A673 (cell line): ENCODE measurements around the gene EDEM1. TPM values are rescaled to one million over a fixed set of nuclear protein-coding genes. Genes with fewer than 3 reads are reported as not detected.

Source experiments
- BruUV-seq: library from RNA; stranded (reverse); fragments of 400-500 nt; replicated peaks from 2 replicates; lab custom pipeline; 2021; lab: Mats Ljungman, UMichigan
- CTCF ChIA-PET: fragments of 300-600 bp; sonication (Branson Sonifier 250); formaldehyde crosslinking; loops from one replicate; lab custom pipeline; 2022; ENCODE audit warnings: antibody characterized with exemption; lab: Charles Lee
- POLR2A ChIA-PET: fragments of 300-600 bp; sonication (Branson Sonifier 250); formaldehyde crosslinking; loops from one replicate; lab custom pipeline; 2022; ENCODE audit warnings: antibody characterized with exemption; ENCODE audit not compliant: low non-redundant PET; lab: Charles Lee
- DNase-seq: peaks from one replicate; pipeline ENCODE4 v3.0.0-alpha.2; 2015; ENCODE audit warnings: low spot score
- H3K27ac ChIP-seq: fragments of 200-600 bp; sonication (generic); 2 replicates; pipeline ENCODE4 v1.5.1; 2016; ENCODE audit warnings: mixed run types, low read depth, mild to moderate bottlenecking, mixed read lengths, antibody characterized with exemption, low read length; ENCODE audit not compliant: poor library complexity, severe bottlenecking
- H3K27me3 ChIP-seq: fragments of 200-600 bp; sonication (generic); replicated peaks from 2 replicates; pipeline ENCODE4 v1.6.1; 2017; ENCODE audit warnings: mixed run types, low read depth, mild to moderate bottlenecking, mixed read lengths, antibody characterized with exemption, low read length; ENCODE audit not compliant: insufficient read depth, poor library complexity
- H3K36me3 ChIP-seq: fragments of 200-600 bp; sonication (generic); 2 replicates; pipeline ENCODE4 v1.6.1; 2016; ENCODE audit warnings: mixed run types, mild to moderate bottlenecking, mixed read lengths, antibody characterized with exemption, low read length; ENCODE audit not compliant: insufficient read depth, poor library complexity, severe bottlenecking
- H3K4me1 ChIP-seq: fragments of 200-600 bp; sonication (generic); 2 replicates; pipeline ENCODE4 v1.6.1; 2017; ENCODE audit warnings: mixed run types, mild to moderate bottlenecking, mixed read lengths, antibody characterized with exemption, low read length; ENCODE audit not compliant: insufficient read depth, poor library complexity, severe bottlenecking
- H3K4me3 ChIP-seq: fragments of 200-600 bp; sonication (generic); 2 replicates; pipeline ENCODE4 v1.5.1; 2016; ENCODE audit warnings: low read depth, mixed run types, mild to moderate bottlenecking, mixed read lengths, low read length; ENCODE audit not compliant: poor library complexity, severe bottlenecking
- H3K9me3 ChIP-seq: fragments of 200-600 bp; sonication (generic); 2 replicates; pipeline ENCODE4 v1.6.1; 2016; ENCODE audit warnings: mixed run types, low read depth, mild to moderate bottlenecking, mixed read lengths, antibody characterized with exemption, low read length; ENCODE audit not compliant: poor library complexity, severe bottlenecking
- CTCF ChIP-seq: fragments of 300-800, 200-600 bp; sonication (generic); conservative IDR thresholded peaks from 2 replicates; pipeline ENCODE4 v1.5.1; 2017; ENCODE audit warnings: low read depth, mild to moderate bottlenecking, antibody characterized with exemption, low read length, moderate library complexity, mixed read lengths
- EZH2 ChIP-seq: fragments of 200-600 bp; sonication (generic); IDR thresholded peaks from 2 replicates; pipeline ENCODE4 v1.6.1; 2017; ENCODE audit warnings: borderline replicate concordance, low read depth, mild to moderate bottlenecking, mixed read lengths, antibody characterized with exemption, low read length; ENCODE audit not compliant: poor library complexity, severe bottlenecking
- intact Hi-C: fragments of 100-400 bp; cut with micrococcal nuclease; formaldehyde crosslinking; loops from one replicate; pipeline ENCODE4 v1.10.0; 2022; ENCODE audit not compliant: unreplicated experiment
- total RNA-seq: library from RNA; stranded (reverse); gene quantifications from 2 replicates; pipeline ENCODE4 v1.2.3, GENCODE V29; 2021

Gene EDEM1
- total RNA-seq, 1 experiment from 2014 or later = 32.1 TPM

DNA sequence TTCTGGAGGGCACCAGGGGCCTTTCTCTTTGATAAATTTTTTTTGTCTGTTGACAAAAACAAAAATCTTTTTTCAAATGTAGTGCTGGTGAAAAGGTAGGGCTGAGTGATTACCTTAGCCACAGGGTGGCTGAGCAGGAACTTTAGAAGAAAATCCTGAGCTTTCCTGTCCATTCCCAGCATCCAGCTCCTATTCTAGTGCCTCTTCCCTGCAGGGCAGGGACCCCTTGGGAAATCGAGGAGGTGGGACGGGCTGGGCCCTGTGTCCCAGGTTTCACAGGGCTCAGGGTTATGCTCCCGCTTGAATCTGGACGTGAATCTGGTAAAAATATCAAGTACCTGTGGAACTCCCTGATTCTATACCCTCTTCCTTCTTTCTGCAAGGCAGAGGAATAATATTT is 31.7 kb downstream of the EDEM1 start:
- no peak overlapping the region for H3K27ac ChIP-seq
- H3K9me3 ChIP-seq = no peaks in the 10 kb centered on the region
- H3K4me3 ChIP-seq = no peak overlapping the region
- no TSS peak for BruUV-seq
- ChIA-PET POLR2A (no interaction called here), CTCF (no interaction called here)
- DNase-seq = no peak
- H3K36me3 ChIP-seq = peaks cover 36% of the 10 kb centered on the region
- H3K27me3 ChIP-seq = no peaks in the 10 kb centered on the region
- no peaks in the 10 kb centered on the region for H3K4me1 ChIP-seq
- intact Hi-C loops = no loop called here
- TF ChIP-seq EZH2 (no peak), CTCF (no peak)

GRCh38 chr3:5220193-5220592 is 32.7 kb downstream of the EDEM1 start:
- intact Hi-C loops = no loop called here
- Histone ChIP-seq H3K36me3 (peaks cover 27% of the 10 kb centered on the region), H3K9me3 (no peaks in the 10 kb centered on the region), H3K4me3 (no peak overlapping the region), H3K27ac (no peak overlapping the region), H3K27me3 (no peaks in the 10 kb centered on the region), H3K4me1 (no peaks in the 10 kb centered on the region)
- DNase-seq = no peak
- CTCF ChIA-PET = no interaction called here
- TF ChIP-seq CTCF (no peak), EZH2 (no peak)
- BruUV-seq = no TSS peak
- POLR2A ChIA-PET = no interaction called here

GRCh38 chr3:5220667-5221431 is 33.3 kb downstream of the EDEM1 start:
- Histone ChIP-seq H3K4me1 (no peaks in the 10 kb centered on the region), H3K27me3 (no peaks in the 10 kb centered on the region), H3K9me3 (no peaks in the 10 kb centered on the region), H3K36me3 (peaks cover 21% of the 10 kb centered on the region), H3K27ac (no peak overlapping the region), H3K4me3 (no peak overlapping the region)
- intact Hi-C loops = no loop called here
- no peak for TF ChIP-seq CTCF
- no peak for TF ChIP-seq EZH2
- no peak for DNase-seq
- BruUV-seq = no TSS peak
- CTCF ChIA-PET = no interaction called here
- POLR2A ChIA-PET = no interaction called here
